T-helper 1 cell treated with Interleukin-12 subunit alpha and Interleukin-12 subunit beta and Interleukin-4 antibody, amounts not matched to agents 30 ng/mL and 1 ng/mL, for 36 hours (primary cell): ENCODE data around the gene PID1. TPM values are rescaled to one million over a fixed set of nuclear protein-coding genes. Genes with fewer than 3 reads are reported as not detected.

Experiments
- intact Hi-C: fragments of 100-400 bp; cut with micrococcal nuclease; formaldehyde crosslinking; loops from one replicate; pipeline ENCODE4 v1.15.1; 2024
- total RNA-seq: library from RNA; stranded (reverse); gene quantifications from 2 replicates; pipeline ENCODE4 v1.2.3, GENCODE V29; 2022

The PID1 gene
- total RNA-seq, 1 donor from 2014 or later = not detected

DNA sequence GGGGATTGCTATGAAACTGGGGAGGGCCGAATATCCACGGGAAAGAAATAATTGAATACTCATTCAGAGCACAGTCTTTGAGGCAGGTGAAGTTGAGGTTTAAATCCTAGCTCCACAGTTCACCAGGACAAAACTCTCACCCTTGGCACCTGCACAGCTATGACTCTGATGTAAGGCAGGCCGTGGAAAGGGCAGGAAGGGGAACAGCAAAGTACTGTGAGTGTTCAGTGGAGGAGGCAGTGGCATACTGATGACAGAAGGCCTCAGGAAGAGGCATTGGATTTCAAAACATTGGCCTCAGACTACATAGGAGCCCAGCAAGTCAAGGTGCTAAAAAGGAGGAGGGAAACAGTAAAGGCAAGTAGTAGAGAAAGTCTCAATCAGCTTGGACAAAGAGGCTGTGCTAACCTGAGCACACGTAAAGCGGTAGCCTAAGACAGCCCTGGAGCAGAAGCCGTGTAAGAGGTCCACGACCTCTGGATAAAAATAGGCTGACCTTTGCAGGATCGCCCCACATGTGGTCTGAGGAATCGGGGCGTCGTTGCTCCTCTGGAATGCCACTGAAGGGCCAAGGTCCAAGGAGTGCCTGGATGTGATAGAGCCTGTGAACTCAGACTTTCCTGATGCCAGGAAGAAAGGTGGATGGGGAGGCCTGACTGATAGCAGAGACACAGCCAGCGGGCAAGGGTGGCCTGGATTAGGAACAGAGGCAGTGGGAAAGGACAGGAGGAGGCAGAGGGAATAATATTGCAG is 243.6 kb downstream of the PID1 start:
- intact Hi-C loops = no loop called here

DNA sequence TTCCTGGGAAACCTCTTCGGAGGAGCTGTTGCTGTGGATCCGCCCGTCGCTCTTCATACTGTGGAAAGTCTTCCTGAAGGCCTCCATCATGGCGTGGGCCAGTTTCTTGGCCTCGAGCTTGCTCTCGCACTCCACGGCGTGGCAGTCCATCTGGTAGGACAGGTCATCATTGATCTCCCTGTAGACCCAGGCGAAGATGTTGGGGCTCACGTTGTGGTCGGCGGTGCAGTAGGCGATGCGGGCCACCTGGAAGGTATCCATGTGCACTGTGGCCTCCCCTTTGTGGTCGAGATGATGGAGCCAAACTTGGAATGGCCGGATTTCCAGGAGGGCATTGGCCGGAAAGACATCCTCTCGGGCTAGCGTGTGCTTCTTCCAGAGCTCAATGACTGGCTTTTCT is 245.4 kb downstream of the PID1 start:
- intact Hi-C loops = no loop called here

DNA sequence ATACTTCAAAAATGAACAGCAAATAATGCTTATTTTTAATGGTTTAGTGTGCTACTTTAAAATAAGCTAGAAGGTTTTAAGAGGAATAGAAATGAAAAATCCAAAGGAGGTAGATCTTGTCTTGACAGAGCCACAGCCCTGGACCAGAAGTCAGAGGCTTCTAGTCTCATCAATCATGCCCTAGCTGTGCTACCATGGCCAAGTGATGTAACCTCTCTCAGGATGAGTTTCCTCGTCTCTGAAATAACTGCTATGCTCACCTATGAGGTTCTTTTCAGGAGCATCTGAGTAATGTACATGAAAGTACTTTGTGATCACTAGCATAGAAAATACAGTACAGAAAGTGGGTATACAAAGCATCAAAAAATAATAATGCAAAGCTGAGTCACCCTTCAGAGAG is 248.4 kb downstream of the PID1 start:
- intact Hi-C loops = no loop called here

DNA sequence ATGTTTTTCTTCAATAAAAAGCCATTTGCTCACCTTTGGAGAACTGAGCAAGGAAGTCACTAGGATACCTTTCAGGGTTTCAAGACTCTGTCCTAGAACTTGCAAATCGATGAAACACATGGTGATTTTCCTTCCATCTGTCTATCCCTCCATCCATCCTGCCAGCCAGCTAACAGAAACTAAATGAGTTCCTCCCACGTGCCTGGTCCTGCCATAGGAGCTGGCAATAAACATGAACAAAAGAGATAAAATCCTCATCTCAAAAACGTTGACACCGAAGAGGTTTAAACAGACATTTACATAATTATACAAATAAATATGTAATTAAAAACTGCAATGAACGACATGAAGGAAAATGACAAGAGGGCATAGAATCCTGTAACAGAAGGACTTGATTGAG is 249.0 kb downstream of the PID1 start:
- intact Hi-C loops = no loop called here

DNA sequence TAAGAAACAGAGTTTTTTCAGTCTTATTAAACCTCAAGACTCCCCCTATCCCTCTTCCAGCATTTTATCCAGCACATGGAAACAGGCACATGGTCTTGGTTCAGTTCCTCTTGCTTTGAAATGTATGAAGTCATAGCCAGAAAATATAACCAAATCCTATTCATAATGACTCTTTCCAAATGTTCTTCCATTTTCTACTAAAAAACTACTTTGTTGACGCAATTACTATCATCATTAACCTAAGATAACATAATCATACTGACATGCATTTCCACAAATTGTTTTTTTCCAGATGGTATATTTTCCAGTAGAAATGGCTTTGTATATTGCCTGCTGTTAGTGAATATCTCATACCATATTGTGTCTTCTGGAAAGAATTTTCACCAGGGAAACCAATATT is 261.3 kb downstream of the PID1 start:
- intact Hi-C loops = no loop called here

DNA sequence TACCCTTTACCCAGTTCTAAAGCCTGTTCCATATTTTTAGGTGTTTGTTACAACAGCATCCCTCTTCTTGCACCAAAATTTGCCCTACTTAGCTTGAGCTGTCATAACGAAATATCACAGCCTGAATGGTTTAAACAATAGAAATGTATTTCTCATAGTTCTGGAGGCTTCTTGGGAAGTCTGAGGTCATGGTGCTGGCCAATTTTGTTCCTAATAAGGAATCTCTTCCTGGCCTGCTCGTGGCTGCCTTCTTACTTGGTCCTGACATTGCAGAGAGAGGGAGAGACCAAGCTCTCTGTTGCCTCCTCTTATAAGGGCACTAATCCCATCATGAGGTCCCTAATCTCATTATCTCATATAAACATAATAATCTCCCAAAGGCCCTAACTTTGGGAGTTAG is 267.8 kb downstream of the PID1 start:
- intact Hi-C loops = no loop called here

DNA sequence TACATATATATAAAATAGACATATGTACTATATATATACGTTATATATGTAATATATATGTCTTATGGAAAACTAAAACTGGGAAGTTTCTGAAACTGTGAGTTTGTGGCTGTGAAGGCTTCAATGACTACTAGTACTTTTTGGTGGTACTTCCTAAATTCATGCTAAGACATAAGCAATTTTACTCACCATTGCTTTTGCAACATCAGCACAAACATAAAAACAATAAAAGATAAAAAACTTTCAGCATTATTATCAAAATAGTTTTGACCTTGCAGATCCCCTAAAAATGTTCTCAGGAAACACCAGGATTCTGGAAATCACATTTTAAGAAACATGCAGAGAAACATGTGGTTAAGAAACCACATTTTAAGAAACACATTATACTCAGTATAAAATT is 269.9 kb downstream of the PID1 start:
- intact Hi-C loops = no loop called here

DNA sequence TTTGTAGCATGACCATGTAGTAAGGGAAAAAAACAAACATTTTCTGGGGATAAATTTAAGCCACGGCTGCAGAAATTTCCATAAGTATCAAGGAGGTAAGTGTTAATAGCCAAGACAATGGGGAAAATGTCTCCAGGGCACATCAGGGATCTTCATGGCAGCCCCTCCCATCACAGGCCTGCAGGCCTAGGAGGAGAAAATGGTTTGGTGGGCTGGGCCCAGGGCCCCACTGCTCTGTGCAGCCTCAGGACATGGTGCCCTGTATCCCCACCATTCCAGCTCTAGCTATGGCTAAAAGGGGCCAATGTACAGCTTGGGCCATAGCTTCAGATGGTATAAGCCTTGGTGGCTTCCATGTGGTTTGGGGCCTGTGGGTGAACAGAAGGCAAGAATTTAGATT is 271.8 kb downstream of the PID1 start:
- intact Hi-C loops = no loop called here

DNA sequence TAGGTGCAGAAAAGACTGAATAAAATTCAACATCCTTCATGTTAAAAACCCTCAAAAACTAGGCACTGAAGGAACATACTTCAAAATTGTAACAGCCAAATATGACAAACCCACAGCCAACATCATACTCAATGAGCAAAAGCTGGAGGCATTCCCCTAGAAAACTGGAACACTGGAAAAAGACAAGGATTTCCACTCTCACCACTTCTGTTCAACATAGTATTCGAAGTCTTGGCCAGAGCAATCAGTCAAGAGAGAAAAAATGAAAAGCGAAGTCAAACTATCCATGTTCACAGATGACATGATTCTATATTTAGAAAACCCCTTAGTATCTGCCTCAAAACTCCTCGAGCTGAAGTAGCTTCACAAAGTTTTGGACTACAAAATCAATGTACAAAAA is 282.3 kb downstream of the PID1 start:
- intact Hi-C loops = no loop called here

DNA sequence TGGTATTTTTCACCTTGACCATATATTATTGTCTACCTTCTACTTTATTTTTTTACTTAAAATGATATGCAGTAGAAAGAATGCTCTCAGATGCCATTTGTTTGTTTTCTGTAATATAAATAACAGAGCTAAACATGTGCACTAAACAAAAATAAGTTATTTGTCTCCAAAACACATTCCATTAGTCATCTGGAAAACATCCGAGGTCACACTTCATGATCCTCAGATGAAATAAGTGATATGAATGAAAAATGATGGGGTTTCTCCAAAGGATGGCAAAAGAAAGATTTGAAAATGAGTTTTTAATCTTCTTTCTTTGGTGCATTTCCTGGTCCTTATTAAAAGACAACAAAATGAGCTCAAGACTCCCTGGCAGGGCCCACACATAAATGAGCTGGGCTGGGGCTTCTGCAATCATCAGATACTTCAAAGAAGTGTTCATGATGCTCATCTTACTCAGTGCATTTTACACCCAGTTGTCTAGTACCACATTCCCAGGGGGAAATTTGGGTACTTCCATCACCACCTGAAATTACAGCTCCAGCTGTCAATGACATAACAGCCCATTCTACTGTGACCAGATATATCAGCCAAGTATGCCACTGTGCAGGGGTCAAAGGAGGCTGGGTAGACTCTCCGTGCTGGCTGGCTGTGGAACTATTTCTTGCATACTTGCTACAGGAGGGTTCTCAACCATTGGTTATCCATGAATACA is 283.5 kb downstream of the PID1 start:
- intact Hi-C loops = no loop called here

DNA sequence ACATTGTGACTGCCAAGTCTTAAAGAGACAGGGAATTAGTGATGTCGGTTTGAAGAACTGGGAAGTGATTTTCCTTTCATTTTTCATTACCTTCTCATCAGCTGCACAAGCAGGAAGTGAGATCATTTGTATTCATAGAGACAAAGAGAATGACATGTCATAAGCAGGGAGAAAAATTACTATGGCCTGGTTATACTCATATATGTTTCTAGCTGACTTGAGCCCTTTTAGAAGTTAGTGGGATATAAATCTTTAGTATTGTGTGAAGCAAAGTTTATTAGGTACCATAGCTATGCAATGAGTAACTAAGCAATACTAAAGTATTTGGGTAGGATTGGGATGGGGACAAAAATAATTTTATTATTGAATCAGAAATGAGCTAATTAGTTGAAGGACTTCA is 284.1 kb downstream of the PID1 start:
- intact Hi-C loops = no loop called here

DNA sequence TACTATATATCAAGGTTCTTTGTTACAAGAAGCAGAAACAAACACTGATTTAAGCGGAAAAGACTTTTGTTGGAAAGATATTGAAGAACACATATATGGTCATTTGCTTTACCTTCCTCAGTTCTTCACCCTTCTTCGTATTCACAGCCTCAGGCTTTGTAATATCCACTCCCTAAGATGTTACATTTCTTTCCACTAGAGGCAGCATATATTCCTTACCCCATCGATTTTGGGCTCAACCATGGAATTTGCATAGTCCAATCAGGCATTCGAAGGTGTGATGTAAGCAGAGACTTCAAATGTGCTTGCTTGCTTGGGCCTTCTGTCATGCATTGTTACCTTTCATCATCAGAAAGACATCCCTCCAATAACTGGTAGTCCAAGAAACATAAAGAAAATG is 287.4 kb downstream of the PID1 start:
- intact Hi-C loops = no loop called here

DNA sequence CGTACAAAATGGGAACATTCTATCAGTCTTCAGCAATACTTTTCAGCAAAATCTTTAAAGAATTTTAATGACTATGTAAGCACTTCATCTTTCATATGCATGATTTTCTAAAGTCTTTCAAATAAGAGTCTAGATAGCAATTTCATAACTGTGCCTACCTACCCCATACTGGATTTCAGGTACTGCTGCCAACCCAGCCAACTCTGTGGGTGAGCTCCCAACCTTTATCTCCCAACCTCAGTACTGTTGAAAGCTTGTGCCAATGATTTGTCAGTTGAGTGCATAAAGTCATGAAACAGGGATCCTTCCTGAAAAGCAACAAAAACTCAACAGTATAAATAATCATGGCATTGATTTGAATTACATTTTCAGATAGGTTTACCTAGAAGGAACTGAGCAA is 296.9 kb downstream of the PID1 start:
- intact Hi-C loops = no loop called here
